K562 (cell line): ENCODE measurements around the gene PSMD1. TPM values are rescaled to one million over a fixed set of nuclear protein-coding genes. Genes with fewer than 3 reads are reported as not detected.

Source experiments
- ATAC-seq: fragments of 200-7000 bp; cut with Tn5 transposase; 3 replicates; pipeline ENCODE4 v1.9.1; 2020; ENCODE audit warnings: moderate library complexity
- BruUV-seq: library from RNA; stranded (reverse); fragments of 400-500 nt; replicated peaks from 2 replicates; lab custom pipeline; 2021; lab: Mats Ljungman, UMichigan
- CTCF ChIA-PET: fragments of 300-600 bp; formaldehyde crosslinking; extraction: SDS; loops from one replicate; lab custom pipeline; 2021; ENCODE audit warnings: low intra/inter-chr PET ratio; lab: Yijun Ruan, JAX
- POLR2A ChIA-PET: fragments of 300-600, 350-650 bp; sonication (Branson Sonifier 250); formaldehyde crosslinking; extraction: SDS; loops from one replicate; lab custom pipeline; 2021; ENCODE audit warnings: antibody characterized with exemption, inconsistent platforms; lab: Yijun Ruan, JAX
- DNase-seq, 4 experiments: peaks; one replicate each; pipeline versions ENCODE4 v3.0.0 to v3.0.0-alpha.2; 2011 to 2018; ENCODE audit warnings: low spot score in 3 of 4, mixed read lengths in 3 of 4; ENCODE audit errors: extremely low read depth in 1 of 4
- FAIRE-seq: peaks from 2 replicates; lab custom pipeline; 2011; peaks lifted over from hg19 to GRCh38; lab: Jason Lieb, UNC
- H2AFZ ChIP-seq: 2 replicates; pipeline ENCODE4 v1.6.0; 2011; ENCODE audit warnings: low read depth, low read length, control low read depth, inconsistent platforms
- H3K27ac ChIP-seq: fragments of 200-600 bp; 3 replicates; pipeline ENCODE4 v1.8.0; 2011; ENCODE audit warnings: low read depth, mild to moderate bottlenecking, control low read depth, inconsistent platforms, low read length, moderate library complexity, mixed read lengths; ENCODE audit errors: extremely low read depth
- H3K27me3 ChIP-seq, 2 experiments: fragments of 300-600 bp in 1 of 2; 2 replicates in 1 of 2; 3 replicates in 1 of 2; pipeline versions ENCODE4 v1.6.0 to v1.8.0; 2011; ENCODE audit warnings: inconsistent platforms in 2 of 2, low read length in 2 of 2, mild to moderate bottlenecking in 1 of 2, mixed read lengths in 1 of 2, moderate library complexity in 1 of 2; ENCODE audit not compliant: control insufficient read depth in 2 of 2, insufficient read depth in 2 of 2
- H3K36me3 ChIP-seq: fragments of 300-600 bp; 3 replicates; pipeline ENCODE4 v1.8.0; 2011; ENCODE audit warnings: mild to moderate bottlenecking, low read length, inconsistent platforms; ENCODE audit not compliant: control insufficient read depth, insufficient read depth
- H3K4me1 ChIP-seq, 2 experiments: fragments of 200-600 bp in 1 of 2; replicated peaks in 1 of 2; 2 replicates in 1 of 2; 3 replicates in 1 of 2; pipeline versions ENCODE4 v1.5.1 to v1.8.0; 2011; ENCODE audit warnings: inconsistent platforms in 2 of 2, low read length in 2 of 2, mild to moderate bottlenecking in 1 of 2, mixed read lengths in 1 of 2, moderate library complexity in 1 of 2; ENCODE audit not compliant: control insufficient read depth in 2 of 2, insufficient read depth in 2 of 2
- H3K4me2 ChIP-seq: 2 replicates; pipeline ENCODE4 v1.6.1; 2011; ENCODE audit warnings: low read length, control low read depth, inconsistent platforms, mixed read lengths; ENCODE audit not compliant: insufficient read depth
- H3K4me3 ChIP-seq: fragments of 200-600 bp; sonication (generic), shearing (Covaris generic); 2 replicates; pipeline ENCODE4 v1.5.1; 2016; ENCODE audit warnings: control low read depth, inconsistent platforms
- H3K79me2 ChIP-seq: fragments of 200-600 bp; 3 replicates; pipeline ENCODE4 v1.8.0; 2011; ENCODE audit warnings: low read length, inconsistent platforms; ENCODE audit not compliant: control insufficient read depth, insufficient read depth
- H3K9ac ChIP-seq, 2 experiments: 2 replicates each; pipeline versions ENCODE4 v1.6.0 to v1.6.1; 2011; ENCODE audit warnings: low read depth in 2 of 2, low read length in 2 of 2, control low read depth in 1 of 2, inconsistent platforms in 1 of 2, mild to moderate bottlenecking in 1 of 2, mixed read lengths in 1 of 2; ENCODE audit not compliant: insufficient read depth in 1 of 2
- H3K9me1 ChIP-seq: one replicate; pipeline ENCODE4 v1.6.0; 2011; ENCODE audit warnings: inconsistent platforms, mild to moderate bottlenecking, low read length, moderate library complexity; ENCODE audit not compliant: control insufficient read depth, insufficient read depth
- H3K9me3 ChIP-seq: replicated peaks from 2 replicates; pipeline ENCODE4 v1.5.1; 2011; ENCODE audit warnings: low read depth, low read length, inconsistent platforms; ENCODE audit not compliant: control insufficient read depth, insufficient read depth
- H4K20me1 ChIP-seq: replicated peaks from 2 replicates; pipeline ENCODE4 v1.6.1; 2011; ENCODE audit warnings: low read length, inconsistent platforms, mixed read lengths; ENCODE audit not compliant: control insufficient read depth, insufficient read depth
- BRD9 ChIP-seq: fragments of 450-650 bp; IDR thresholded peaks from 2 replicates; pipeline ENCODE4 v1.6.1; 2018; ENCODE audit warnings: low read depth; ENCODE audit not compliant: partially characterized antibody
- CEBPG ChIP-seq, 3 experiments: fragments of 200-800 bp in 1 of 3; sonication (Bioruptor generic) in 1 of 3; sonication (generic) in 1 of 3; formaldehyde crosslinking in 1 of 3; IDR thresholded peaks in 2 of 3; conservative IDR thresholded peaks in 1 of 3; 2 replicates each; pipeline versions ENCODE4 v1.6.1 to v1.8.0; 2016 to 2022; ENCODE audit warnings: missing compliant biosample characterization in 2 of 3, missing genetic modification characterization in 2 of 3, mild to moderate bottlenecking in 1 of 3, missing genetic modification reagents in 1 of 3
- DNMT1 ChIP-seq: fragments of 450-650 bp; IDR thresholded peaks from 2 replicates; pipeline ENCODE4 v1.6.1; 2016; ENCODE audit warnings: antibody characterized with exemption, mild to moderate bottlenecking
- ELF4 ChIP-seq: fragments of 450-650 bp; formaldehyde crosslinking; IDR thresholded peaks from 2 replicates; pipeline ENCODE4 v1.4.0; 2022; ENCODE audit warnings: missing genetic modification characterization
- FOXJ2 ChIP-seq: fragments of 200-800 bp; sonication (Bioruptor generic); IDR thresholded peaks from 2 replicates; pipeline ENCODE4 v1.6.1; 2016; ENCODE audit warnings: missing genetic modification characterization, missing compliant biosample characterization
- NFE2 ChIP-seq: IDR thresholded peaks from 2 replicates; pipeline ENCODE4 v1.6.1; 2014; ENCODE audit warnings: antibody characterized with exemption, low read depth
- POLR2A ChIP-seq: fragments of 450-650 bp; conservative IDR thresholded peaks from 2 replicates; pipeline ENCODE4 v1.6.1; 2016
- PURB ChIP-seq: sonication (generic); formaldehyde crosslinking; IDR thresholded peaks from 2 replicates; pipeline ENCODE4 v1.9.0; 2021; ENCODE audit warnings: low read depth, mild to moderate bottlenecking, missing genetic modification reagents
- SMARCA5 ChIP-seq: fragments of 450-650 bp; IDR thresholded peaks from 2 replicates; pipeline ENCODE4 v1.6.1; 2016
- SMARCC2 ChIP-seq: fragments of 450-650 bp; IDR thresholded peaks from 2 replicates; pipeline ENCODE4 v1.6.1; 2017; ENCODE audit warnings: antibody characterized with exemption, moderate library complexity, mild to moderate bottlenecking, low read depth
- TCFL5 ChIP-seq: fragments of 250-450 bp; sonication (Bioruptor Pico); conservative IDR thresholded peaks from 2 replicates; pipeline ENCODE4 v1.6.1; 2021; ENCODE audit warnings: mild to moderate bottlenecking, moderate library complexity, matching md5 sums
- TGIF2 ChIP-seq: sonication (generic); formaldehyde crosslinking; IDR thresholded peaks from 2 replicates; pipeline ENCODE4 v1.8.1; 2022; ENCODE audit warnings: mild to moderate bottlenecking, missing genetic modification reagents, moderate library complexity
- ZNF316 ChIP-seq: fragments of 450-650 bp; IDR thresholded peaks from 2 replicates; pipeline ENCODE4 v1.6.1; 2016
- ZNF75A ChIP-seq: fragments of 450-650 bp; formaldehyde crosslinking; IDR thresholded peaks from 2 replicates; pipeline ENCODE4 v1.4.0; 2020; ENCODE audit warnings: mild to moderate bottlenecking
- WGBS: fragments of 100-300 bp; shearing (Covaris generic); methylation state at CpG from one replicate; pipeline ENCODE4 v1.1.6; 2016; ENCODE audit warnings: low coverage, mixed read lengths; ENCODE audit not compliant: insufficient coverage; ENCODE audit errors: missing lambda C conversion rate; 5-methylcytosine and 5-hydroxymethylcytosine counted together
- in situ Hi-C: fragments of 300-500 bp; cut with MboI; formaldehyde crosslinking; loops from 4 replicates; pipeline ENCODE4 v1.15.0; 2018; ENCODE audit warnings: inconsistent platforms, mixed read lengths
- intact Hi-C: fragments of 100-400 bp; cut with micrococcal nuclease; formaldehyde crosslinking; loops from 2 replicates; pipeline ENCODE4 v1.14.2; 2022
- polyA plus RNA-seq, 8 experiments: library from polyadenylated mRNA; depleted of rRNA in 4 of 8; stranded (reverse) in 5 of 8; unstranded in 3 of 8; fragments of >200 nt; fragmentation: Nextera tagmentation in 2 of 8; fragmentation: Illumina TruSeq in 1 of 8; extraction: Ambion mirVana in 2 of 8; extraction: Trizol in 1 of 8; gene quantifications; 2 replicates each; pipeline versions ENCODE4 v1.2.1 to v1.2.3, GENCODE V29; 2011 to 2014; ENCODE audit warnings: inconsistent platforms in 1 of 8, missing spikeins in 1 of 8
- total RNA-seq, 7 experiments: library from RNA; depleted of rRNA in 6 of 7; stranded (reverse); fragments of >200 nt in 6 of 7; fragmentation: Illumina TruSeq in 2 of 7; extraction: Trizol in 2 of 7; gene quantifications; 2 replicates each; pipeline versions ENCODE4 v1.2.1 to v1.2.3, GENCODE V29; 2011 to 2021; ENCODE audit warnings: low replicate concordance in 1 of 7
- TF ChIP-seq, protein P1 (sequence below): fragments of 250-450 bp; sonication (Bioruptor Pico); IDR thresholded peaks from 2 replicates; pipeline ENCODE4 v1.8.0; 2021; ENCODE audit warnings: moderate library complexity, mild to moderate bottlenecking, inconsistent platforms
- TF ChIP-seq, protein P2 (sequence below), 2 experiments: fragments of 250-450 bp in 1 of 2; fragments of 450-650 bp in 1 of 2; sonication (Bioruptor Pico) in 1 of 2; IDR thresholded peaks; 2 replicates each; pipeline versions ENCODE4 v1.6.1 to v1.8.0; 2016 to 2021; ENCODE audit warnings: mild to moderate bottlenecking in 2 of 2, moderate library complexity in 2 of 2, missing compliant biosample characterization in 1 of 2, missing genetic modification characterization in 1 of 2
- TF ChIP-seq, protein P3 (sequence below): fragments of 200-800 bp; sonication (Bioruptor generic); IDR thresholded peaks from 2 replicates; pipeline ENCODE4 v1.6.1; 2016; ENCODE audit warnings: missing genetic modification characterization, missing compliant biosample characterization

The PSMD1 gene
- total and polyA plus RNA-seq, 9 of the 15 experiments (the other 6 are each of a cell fraction or from before 2014, with no cell fraction given), result 100 to 257 (median 147) TPM

DNA sequence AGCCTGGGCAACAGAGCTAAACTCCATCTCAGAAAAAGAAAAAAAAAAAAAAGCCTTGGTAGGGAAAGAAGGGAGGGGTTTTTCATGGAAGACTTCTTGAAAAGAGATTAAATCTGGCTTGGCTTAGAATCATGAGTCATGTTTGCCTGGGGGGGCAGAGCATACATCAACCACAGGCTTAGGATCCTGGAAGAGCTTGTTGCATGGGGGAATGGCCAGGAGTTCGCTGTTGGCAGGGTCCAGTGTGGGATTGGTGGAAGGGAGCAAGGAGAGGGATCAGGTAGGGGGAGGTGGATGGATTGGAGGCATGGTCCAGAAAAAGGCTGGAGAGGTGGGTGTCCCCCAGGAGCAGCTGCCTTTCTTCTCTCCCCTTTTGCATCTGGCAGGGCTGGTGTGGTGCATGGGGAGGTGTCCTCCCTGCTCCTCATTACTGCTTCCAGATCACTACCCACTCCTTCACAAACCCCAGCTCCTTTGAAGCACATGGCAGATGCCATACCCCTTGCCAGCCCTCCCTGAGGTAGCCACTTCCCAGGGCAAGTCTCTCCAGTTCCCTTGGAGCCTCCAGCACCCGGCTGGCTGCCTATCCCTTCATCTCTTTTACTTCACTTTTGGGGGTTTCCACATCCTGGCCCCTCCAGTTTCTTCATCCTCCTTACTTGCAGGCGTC, 144.3 kb downstream of the PSMD1 start:
- Histone ChIP-seq H3K27me3 (peaks cover 2 to 7% of the 10 kb centered on the region in 2 experiments; a peak in 3 of 5 replicates), H3K9me3 (no peaks in the 10 kb centered on the region), H3K9ac (no peak overlapping the region), H3K27ac (no peak overlapping the region), H3K4me1 (peaks cover 8 to 22% of the 10 kb centered on the region in 2 experiments; a peak in 4 of 5 replicates), H4K20me1 (no peaks in the 10 kb centered on the region), H3K79me2 (no peaks in the 10 kb centered on the region), H3K9me1 (peaks cover 4% of the 10 kb centered on the region), H2AFZ (no peak overlapping the region), H3K36me3 (no peaks in the 10 kb centered on the region), H3K4me2 (peak overlapping the region; percentile 27; the same call in 1 of the 2 replicates), H3K4me3 (no peak overlapping the region)
- in situ Hi-C loops, result no loop called here
- no TSS peak for BruUV-seq
- DNase-seq, result peak; percentile 44 to 57 (median 46)
- FAIRE-seq, result no peak
- CTCF ChIA-PET, result no interaction called here
- ATAC-seq, result peak; percentile 63
- POLR2A ChIA-PET, result interaction anchor here (0.7 to 1.1 kb wide), 3 partner anchors 9 to 98 kb away, joined by 3 to 4 read pairs (median 4); no protein-coding TSS in a partner anchor
- WGBS, result 19% methylated on average over 3 of the region's 3 CpGs
- intact Hi-C loops, result no loop called here
- TF ChIP-seq FOXJ2 (tag), result no peak
- TF ChIP-seq TCFL5 (CRISPR knock-in tag), result no peak
- TF ChIP-seq ELF4 (CRISPR knock-in tag), result no peak
- TF ChIP-seq, protein P1, sequence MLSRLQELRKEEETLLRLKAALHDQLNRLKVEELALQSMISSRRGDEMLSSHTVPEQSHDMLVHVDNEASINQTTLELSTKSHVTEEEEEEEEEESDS (CRISPR knock-in tag), result no peak
- TF ChIP-seq, protein P2, sequence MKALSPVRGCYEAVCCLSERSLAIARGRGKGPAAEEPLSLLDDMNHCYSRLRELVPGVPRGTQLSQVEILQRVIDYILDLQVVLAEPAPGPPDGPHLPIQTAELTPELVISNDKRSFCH (CRISPR knock-in tag; IDR thresholded peaks at IDR 0.05), result no peak
- TF ChIP-seq, protein P2 (tag; IDR thresholded peaks at IDR 0.05), result no peak
- TF ChIP-seq BRD9, result no peak
- TF ChIP-seq PURB (CRISPR knock-in tag), result no peak
- no peak for TF ChIP-seq ZNF75A (CRISPR knock-in tag)
- TF ChIP-seq TGIF2 (CRISPR knock-in tag), result no peak
- TF ChIP-seq ZNF316, result peak; percentile 55; the same call in 1 of the 2 replicates
- TF ChIP-seq CEBPG (CRISPR knock-in tag; IDR thresholded peaks at IDR 0.05), result no peak
- TF ChIP-seq CEBPG (tag; conservative IDR thresholded peaks at IDR 0.05 in 1 of 2, IDR thresholded peaks at IDR 0.05 in 1 of 2), result no peak
- no peak for TF ChIP-seq SMARCA5
- TF ChIP-seq POLR2A, result no peak
- peak; percentile 78 for TF ChIP-seq NFE2
- no peak for TF ChIP-seq DNMT1
- peak; percentile 53; the same call in 1 of the 2 replicates for TF ChIP-seq SMARCC2
- TF ChIP-seq, protein P3, sequence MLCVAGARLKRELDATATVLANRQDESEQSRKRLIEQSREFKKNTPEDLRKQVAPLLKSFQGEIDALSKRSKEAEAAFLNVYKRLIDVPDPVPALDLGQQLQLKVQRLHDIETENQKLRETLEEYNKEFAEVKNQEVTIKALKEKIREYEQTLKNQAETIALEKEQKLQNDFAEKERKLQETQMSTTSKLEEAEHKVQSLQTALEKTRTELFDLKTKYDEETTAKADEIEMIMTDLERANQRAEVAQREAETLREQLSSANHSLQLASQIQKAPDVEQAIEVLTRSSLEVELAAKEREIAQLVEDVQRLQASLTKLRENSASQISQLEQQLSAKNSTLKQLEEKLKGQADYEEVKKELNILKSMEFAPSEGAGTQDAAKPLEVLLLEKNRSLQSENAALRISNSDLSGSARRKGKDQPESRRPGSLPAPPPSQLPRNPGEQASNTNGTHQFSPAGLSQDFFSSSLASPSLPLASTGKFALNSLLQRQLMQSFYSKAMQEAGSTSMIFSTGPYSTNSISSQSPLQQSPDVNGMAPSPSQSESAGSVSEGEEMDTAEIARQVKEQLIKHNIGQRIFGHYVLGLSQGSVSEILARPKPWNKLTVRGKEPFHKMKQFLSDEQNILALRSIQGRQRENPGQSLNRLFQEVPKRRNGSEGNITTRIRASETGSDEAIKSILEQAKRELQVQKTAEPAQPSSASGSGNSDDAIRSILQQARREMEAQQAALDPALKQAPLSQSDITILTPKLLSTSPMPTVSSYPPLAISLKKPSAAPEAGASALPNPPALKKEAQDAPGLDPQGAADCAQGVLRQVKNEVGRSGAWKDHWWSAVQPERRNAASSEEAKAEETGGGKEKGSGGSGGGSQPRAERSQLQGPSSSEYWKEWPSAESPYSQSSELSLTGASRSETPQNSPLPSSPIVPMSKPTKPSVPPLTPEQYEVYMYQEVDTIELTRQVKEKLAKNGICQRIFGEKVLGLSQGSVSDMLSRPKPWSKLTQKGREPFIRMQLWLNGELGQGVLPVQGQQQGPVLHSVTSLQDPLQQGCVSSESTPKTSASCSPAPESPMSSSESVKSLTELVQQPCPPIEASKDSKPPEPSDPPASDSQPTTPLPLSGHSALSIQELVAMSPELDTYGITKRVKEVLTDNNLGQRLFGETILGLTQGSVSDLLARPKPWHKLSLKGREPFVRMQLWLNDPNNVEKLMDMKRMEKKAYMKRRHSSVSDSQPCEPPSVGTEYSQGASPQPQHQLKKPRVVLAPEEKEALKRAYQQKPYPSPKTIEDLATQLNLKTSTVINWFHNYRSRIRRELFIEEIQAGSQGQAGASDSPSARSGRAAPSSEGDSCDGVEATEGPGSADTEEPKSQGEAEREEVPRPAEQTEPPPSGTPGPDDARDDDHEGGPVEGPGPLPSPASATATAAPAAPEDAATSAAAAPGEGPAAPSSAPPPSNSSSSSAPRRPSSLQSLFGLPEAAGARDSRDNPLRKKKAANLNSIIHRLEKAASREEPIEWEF (CRISPR knock-in tag), result no peak
